NCI-H524 treated with DMSO at 0.1 percent for 48 hours (cell line): Measurements from ENCODE around the gene FBXL20.

Experiments used
- DNase-seq: peaks from one replicate; lab custom pipeline; 2025; lab: John Stamatoyannopoulos, UW

Gene FBXL20

GRCh38 chr17:39225308-39225958, 176.0 kb downstream of the FBXL20 start, which contains the start of gene STAC2:
Gene STAC2, minus strand, starts transcription at chr17:39225945. Its CDS starts 443 bp downstream, at chr17:39225502.
- no peak for DNase-seq

- DNase-seq, result no peak
Measured at GRCh38 chr17:39224778-39225307, 176.6 kb downstream of the FBXL20 start.

GRCh38 chr17:39223907-39224777, 177.3 kb downstream of the FBXL20 start:
- no peak for DNase-seq

- DNase-seq, result no peak
Measured at GRCh38 chr17:39222866-39223834, 178.3 kb downstream of the FBXL20 start.

GRCh38 chr17:39222151-39222550, 179.3 kb downstream of the FBXL20 start:
- DNase-seq, result no peak

GRCh38 chr17:39221572-39221971, 179.9 kb downstream of the FBXL20 start:
- no peak for DNase-seq

GRCh38 chr17:39219647-39220154, 181.7 kb downstream of the FBXL20 start:
- no peak for DNase-seq

GRCh38 chr17:39218906-39219305, 182.5 kb downstream of the FBXL20 start:
- no peak for DNase-seq

GRCh38 chr17:39217734-39218369, 183.6 kb downstream of the FBXL20 start:
- DNase-seq, result no peak

- DNase-seq, result no peak
Measured at GRCh38 chr17:39213852-39214251, 187.6 kb downstream of the FBXL20 start.

- no peak for DNase-seq
Measured at GRCh38 chr17:39212841-39213480, 188.5 kb downstream of the FBXL20 start.

- DNase-seq, result no peak
Measured at GRCh38 chr17:39212195-39212810, 189.1 kb downstream of the FBXL20 start.

GRCh38 chr17:39210093-39210434, 191.4 kb downstream of the FBXL20 start:
- no peak for DNase-seq

- DNase-seq, result no peak
Measured at GRCh38 chr17:39209317-39210092, 191.9 kb downstream of the FBXL20 start.

- DNase-seq, result peak; percentile 28
Measured at GRCh38 chr17:39208893-39209292, 192.5 kb downstream of the FBXL20 start.

GRCh38 chr17:39208136-39208535, 193.3 kb downstream of the FBXL20 start:
- DNase-seq, result no peak

- no peak for DNase-seq
Measured at GRCh38 chr17:39205112-39205526, 196.3 kb downstream of the FBXL20 start.

- DNase-seq, result no peak
Measured at GRCh38 chr17:39204245-39204644, 197.2 kb downstream of the FBXL20 start.
